22Rv1 (cell line): ENCODE measurements around the gene DCAF10.

Source experiments
- CTCF ChIP-seq: fragments of 450-650 bp; IDR thresholded peaks from 2 replicates; pipeline ENCODE4 v1.5.1; 2017; ENCODE audit warnings: mild to moderate bottlenecking
- ZFX ChIP-seq: fragments of 450-650 bp; IDR thresholded peaks from 2 replicates; pipeline ENCODE4 v1.6.1; 2017; ENCODE audit warnings: antibody characterized with exemption, borderline replicate concordance

- TF ChIP-seq CTCF (no peak), ZFX (no peak)
Observed at GRCh38 chr9:37784616-37785483, 15.7 kb upstream of the DCAF10 start, which contains the start of gene EXOSC3.
